Measurements from ENCODE around the gene MLLT3.

MLLT3 gene

DNA sequence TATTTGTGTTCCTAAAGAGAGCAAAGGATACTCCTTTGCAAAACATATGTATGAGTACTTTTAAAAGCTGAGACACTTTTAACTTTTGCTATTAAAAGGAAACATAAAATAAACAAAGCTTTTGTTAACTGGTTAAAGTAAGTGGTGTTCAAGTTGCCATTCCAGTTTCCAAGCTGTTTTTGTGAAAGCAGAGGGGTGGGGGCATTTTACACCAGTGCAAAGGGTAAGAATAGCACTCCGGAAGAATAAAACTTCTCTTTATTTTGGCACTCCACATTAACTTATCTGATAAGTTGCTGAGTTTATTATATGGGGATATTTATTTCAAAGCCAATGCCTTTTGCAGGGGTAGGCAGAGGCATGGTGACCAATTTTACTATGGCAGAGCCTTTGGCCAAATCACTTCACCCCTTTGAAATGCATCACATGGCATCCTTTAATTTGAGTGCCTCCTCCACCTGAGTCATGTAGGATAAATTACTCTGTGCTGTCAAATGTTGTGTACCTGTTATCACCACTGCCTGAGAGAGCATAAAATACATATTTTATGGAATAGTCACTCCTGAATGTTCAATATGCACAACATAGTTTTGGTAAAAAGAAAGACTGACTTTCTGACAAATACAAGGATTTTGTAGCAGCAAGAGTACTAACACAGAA lies 62.9 kb downstream of the MLLT3 start:
- Histone ChIP-seq H3K4me2 (ENCODE audit: low read depth, low read length) (no peak overlapping the region), H3K79me2 (ENCODE audit: low read length) (peaks cover 68% of the 10 kb centered on the region), H4K20me1 (ENCODE audit: insufficient read depth, low read length) (no peaks in the 10 kb centered on the region), H3K9me3 (replicated peaks; ENCODE audit: insufficient read depth, low read length) (no peaks in the 10 kb centered on the region), H3K27ac (ENCODE audit: low read length) (no peak overlapping the region), H3K36me3 (replicated peaks; ENCODE audit: insufficient read depth, low read length) (no peaks in the 10 kb centered on the region), H3K9ac (ENCODE audit: low read length) (no peak overlapping the region), H2AFZ (ENCODE audit: low read length) (no peak overlapping the region), H3K4me3 (ENCODE audit: low read length) (no peak overlapping the region), H3F3A (ENCODE audit: insufficient read depth, low read length) (no peaks in the 10 kb centered on the region), H3K9me2 (replicated peaks; ENCODE audit: insufficient read depth, low read length) (no peaks in the 10 kb centered on the region), H3K4me1 (ENCODE audit: low read length) (peaks cover 14% of the 10 kb centered on the region; the same call in 1 of the 2 replicates), H3K27me3 (replicated peaks; ENCODE audit: insufficient read depth, low read length) (no peaks in the 10 kb centered on the region)
- DNase-seq = no peak
- TF ChIP-seq EZH2 (optimal IDR thresholded peaks at IDR 0.05; ENCODE audit: low read depth, low read length) (no peak), EZH2phosphoT487 (IDR thresholded peaks at IDR 0.05; ENCODE audit: low read length) (no peak)
- TF ChIP-seq, protein P1, sequence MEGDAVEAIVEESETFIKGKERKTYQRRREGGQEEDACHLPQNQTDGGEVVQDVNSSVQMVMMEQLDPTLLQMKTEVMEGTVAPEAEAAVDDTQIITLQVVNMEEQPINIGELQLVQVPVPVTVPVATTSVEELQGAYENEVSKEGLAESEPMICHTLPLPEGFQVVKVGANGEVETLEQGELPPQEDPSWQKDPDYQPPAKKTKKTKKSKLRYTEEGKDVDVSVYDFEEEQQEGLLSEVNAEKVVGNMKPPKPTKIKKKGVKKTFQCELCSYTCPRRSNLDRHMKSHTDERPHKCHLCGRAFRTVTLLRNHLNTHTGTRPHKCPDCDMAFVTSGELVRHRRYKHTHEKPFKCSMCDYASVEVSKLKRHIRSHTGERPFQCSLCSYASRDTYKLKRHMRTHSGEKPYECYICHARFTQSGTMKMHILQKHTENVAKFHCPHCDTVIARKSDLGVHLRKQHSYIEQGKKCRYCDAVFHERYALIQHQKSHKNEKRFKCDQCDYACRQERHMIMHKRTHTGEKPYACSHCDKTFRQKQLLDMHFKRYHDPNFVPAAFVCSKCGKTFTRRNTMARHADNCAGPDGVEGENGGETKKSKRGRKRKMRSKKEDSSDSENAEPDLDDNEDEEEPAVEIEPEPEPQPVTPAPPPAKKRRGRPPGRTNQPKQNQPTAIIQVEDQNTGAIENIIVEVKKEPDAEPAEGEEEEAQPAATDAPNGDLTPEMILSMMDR (IDR thresholded peaks at IDR 0.05; ENCODE audit: low read length) = no peak

DNA sequence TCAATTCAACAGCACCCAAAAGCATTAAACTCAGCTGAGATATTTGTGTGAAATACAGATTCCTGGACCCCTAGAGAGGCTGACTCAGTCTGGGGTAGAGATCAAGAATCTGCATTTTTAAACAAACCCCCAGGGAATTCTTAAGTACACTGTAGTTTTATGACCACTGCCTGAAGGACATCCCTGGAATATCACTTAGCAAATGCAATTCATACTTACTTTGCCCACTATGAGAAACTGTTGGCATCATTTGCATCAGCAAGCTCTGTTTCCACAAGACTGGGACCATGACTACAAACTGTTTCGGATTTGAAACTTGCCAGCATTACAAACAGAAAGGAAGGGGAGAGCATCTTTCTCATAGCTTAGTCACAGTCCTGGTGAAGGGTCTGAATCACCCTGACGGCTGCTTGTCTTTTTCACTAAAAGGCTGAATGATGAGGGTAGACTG lies 63.7 kb downstream of the MLLT3 start:
- no peaks in the 10 kb centered on the region for H4K20me1 ChIP-seq (ENCODE audit: insufficient read depth, low read length)
- no peak for DNase-seq
- H3K27ac ChIP-seq (ENCODE audit: low read length) = no peak overlapping the region
- peaks cover 21% of the 10 kb centered on the region; the same call in 1 of the 2 replicates for H3K4me1 ChIP-seq (ENCODE audit: low read length)
- no peaks in the 10 kb centered on the region for H3K27me3 ChIP-seq (replicated peaks; ENCODE audit: insufficient read depth, low read length)
- H3K9me3 ChIP-seq (replicated peaks; ENCODE audit: insufficient read depth, low read length) = no peaks in the 10 kb centered on the region
- TF ChIP-seq EZH2phosphoT487 (IDR thresholded peaks at IDR 0.05; ENCODE audit: low read length) = no peak
- TF ChIP-seq, protein P1 (IDR thresholded peaks at IDR 0.05; ENCODE audit: low read length) = no peak
- TF ChIP-seq EZH2 (optimal IDR thresholded peaks at IDR 0.05; ENCODE audit: low read depth, low read length) = no peak
- H3K9ac ChIP-seq (ENCODE audit: low read length) = no peak overlapping the region
- no peak overlapping the region for H2AFZ ChIP-seq (ENCODE audit: low read length)
- H3F3A ChIP-seq (ENCODE audit: insufficient read depth, low read length) = 0 out of 2 replicates have a peak, but pooled peaks cover 2% of the 10 kb centered on the region
- no peaks in the 10 kb centered on the region for H3K36me3 ChIP-seq (replicated peaks; ENCODE audit: insufficient read depth, low read length)
- H3K4me2 ChIP-seq (ENCODE audit: low read depth, low read length) = no peak overlapping the region
- H3K79me2 ChIP-seq (ENCODE audit: low read length) = peaks cover 74% of the 10 kb centered on the region
- H3K4me3 ChIP-seq (ENCODE audit: low read length) = no peak overlapping the region
- no peaks in the 10 kb centered on the region for H3K9me2 ChIP-seq (replicated peaks; ENCODE audit: insufficient read depth, low read length)

DNA sequence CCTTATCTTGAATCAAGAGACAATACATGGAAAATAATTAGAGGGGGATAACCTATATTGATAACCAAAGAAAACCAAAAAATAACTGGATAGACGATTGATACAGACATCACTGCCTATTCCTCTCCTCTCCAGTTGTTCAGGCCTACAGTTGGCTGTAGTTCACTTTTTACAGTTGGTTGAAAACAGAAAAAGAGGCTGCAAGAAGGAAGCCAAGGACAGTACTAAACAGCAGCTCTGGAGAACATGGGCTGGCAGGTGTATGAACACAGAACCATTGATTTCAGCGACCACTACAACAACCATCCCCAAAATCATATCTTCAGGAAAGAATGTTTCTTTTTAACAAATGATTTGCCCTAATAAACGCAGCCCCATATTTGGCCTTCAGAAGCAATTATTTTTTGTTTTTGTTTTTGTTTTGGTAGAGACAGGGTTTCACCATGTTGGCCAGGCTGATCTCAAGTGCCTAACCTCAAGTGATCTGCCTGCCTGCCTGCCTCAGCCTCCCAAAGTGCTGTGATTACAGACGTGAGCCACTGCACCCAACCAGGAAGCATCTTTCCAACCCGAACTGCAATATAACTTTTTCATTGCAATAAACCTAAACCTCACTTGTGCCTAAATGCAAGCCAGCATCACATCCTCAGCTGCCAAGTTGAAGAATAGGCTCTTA lies 64.3 kb downstream of the MLLT3 start:
- Histone ChIP-seq H3K9me2 (replicated peaks; ENCODE audit: insufficient read depth, low read length) (no peaks in the 10 kb centered on the region), H3K9me3 (replicated peaks; ENCODE audit: insufficient read depth, low read length) (no peaks in the 10 kb centered on the region), H3F3A (ENCODE audit: insufficient read depth, low read length) (peaks cover 5% of the 10 kb centered on the region; the same call in 1 of the 2 replicates), H3K4me3 (ENCODE audit: low read length) (no peak overlapping the region), H3K27me3 (replicated peaks; ENCODE audit: insufficient read depth, low read length) (no peaks in the 10 kb centered on the region), H4K20me1 (ENCODE audit: insufficient read depth, low read length) (no peaks in the 10 kb centered on the region), H3K4me2 (ENCODE audit: low read depth, low read length) (no peak overlapping the region), H3K4me1 (ENCODE audit: low read length) (peaks cover 18% of the 10 kb centered on the region; the same call in 1 of the 2 replicates), H3K36me3 (replicated peaks; ENCODE audit: insufficient read depth, low read length) (no peaks in the 10 kb centered on the region), H2AFZ (ENCODE audit: low read length) (no peak overlapping the region), H3K9ac (ENCODE audit: low read length) (no peak overlapping the region), H3K27ac (ENCODE audit: low read length) (no peak overlapping the region), H3K79me2 (ENCODE audit: low read length) (peaks cover 69% of the 10 kb centered on the region)
- TF ChIP-seq, protein P1 (IDR thresholded peaks at IDR 0.05; ENCODE audit: low read length) = no peak
- TF ChIP-seq EZH2phosphoT487 (IDR thresholded peaks at IDR 0.05; ENCODE audit: low read length) (no peak), EZH2 (optimal IDR thresholded peaks at IDR 0.05; ENCODE audit: low read depth, low read length) (no peak)
- no peak for DNase-seq

All from MM.1S (cell line).